ENCODE results near the gene KCNAB1.

GRCh38 chr3:156148345-156148945, 28.1 kb downstream of the KCNAB1 start:
- TF ChIP-seq CTCF (IDR thresholded peaks at IDR 0.05; ENCODE audit: insufficient read depth, low read length, poor library complexity, severe bottlenecking) (no peak), EZH2phosphoT487 (conservative IDR thresholded peaks at IDR 0.05; ENCODE audit: low read length) (no peak)
